ENCODE measurements around the gene HS3ST6. TPM values are rescaled to one million over a fixed set of nuclear protein-coding genes. Genes with fewer than 3 reads are reported as not detected.

The HS3ST6 gene
- total and polyA plus RNA-seq, 12 donors, result 0.07 to 0.11 TPM; not detected in 10

- no peak overlapping the region for H3K4me3 ChIP-seq
- H3K4me1 ChIP-seq (replicated peaks in 1 of 2), result peaks cover 0 to 8% of the 10 kb centered on the region in 2 donors
- peaks cover 63% of the 10 kb centered on the region for H3K27me3 ChIP-seq
- no peak for DNase-seq
- no peaks in the 10 kb centered on the region for H3K9me3 ChIP-seq (replicated peaks in 1 of 3)
- H3K36me3 ChIP-seq (replicated peaks in 1 of 2), result no peaks in the 10 kb centered on the region
- no peak overlapping the region for H3K27ac ChIP-seq
- intact Hi-C loops (cut with DNase I), result no loop called here
- WGBS, 4 donors, result 32 to 43% (median 35%) methylated on average over 5 to 30 of the region's 30 CpGs
- TF ChIP-seq POLR2A (IDR thresholded peaks at IDR 0.05) (no peak), CTCF (IDR thresholded peaks at IDR 0.05) (no peak)
Observed at GRCh38 chr16:1919327-1919998, 1.2 kb upstream of the HS3ST6 start.

GRCh38 chr16:1917665-1918350, 407 bp downstream of the HS3ST6 start:
- H3K4me3 ChIP-seq, result no peak overlapping the region
- intact Hi-C loops (cut with DNase I), result no loop called here
- no peaks in the 10 kb centered on the region for H3K4me1 ChIP-seq (replicated peaks in 1 of 2)
- no peak overlapping the region for H3K27ac ChIP-seq
- H3K27me3 ChIP-seq, result peaks cover 54% of the 10 kb centered on the region
- DNase-seq, result no peak
- no peak for TF ChIP-seq CTCF (IDR thresholded peaks at IDR 0.05)
- TF ChIP-seq POLR2A (IDR thresholded peaks at IDR 0.05), result no peak
- H3K9me3 ChIP-seq (replicated peaks in 1 of 3), result no peaks in the 10 kb centered on the region
- 0 to 2% (median 1%) methylated on average over 2 to 81 of the region's 81 CpGs for WGBS, 4 donors
- no peaks in the 10 kb centered on the region for H3K36me3 ChIP-seq (replicated peaks in 1 of 2)

- WGBS, 4 donors, result 2 to 6% (median 3%) methylated on average over 8 to 22 of the region's 22 CpGs
- Histone ChIP-seq H3K4me1 (replicated peaks in 1 of 2) (no peaks in the 10 kb centered on the region), H3K27ac (no peak overlapping the region), H3K4me3 (no peak overlapping the region), H3K27me3 (peaks cover 49% of the 10 kb centered on the region), H3K9me3 (replicated peaks in 1 of 3) (no peaks in the 10 kb centered on the region), H3K36me3 (replicated peaks in 1 of 2) (no peaks in the 10 kb centered on the region)
- DNase-seq, result no peak
- TF ChIP-seq CTCF (IDR thresholded peaks at IDR 0.05) (no peak), POLR2A (IDR thresholded peaks at IDR 0.05) (no peak)
- intact Hi-C loops (cut with DNase I), result no loop called here
Observed at GRCh38 chr16:1917056-1917664, 1.1 kb downstream of the HS3ST6 start.

GRCh38 chr16:1916640-1916990, 1.6 kb downstream of the HS3ST6 start:
- Histone ChIP-seq H3K4me3 (no peak overlapping the region), H3K9me3 (replicated peaks in 1 of 3) (no peaks in the 10 kb centered on the region), H3K4me1 (replicated peaks in 1 of 2) (no peaks in the 10 kb centered on the region), H3K27me3 (peaks cover 46% of the 10 kb centered on the region), H3K27ac (no peak overlapping the region), H3K36me3 (replicated peaks in 1 of 2) (no peaks in the 10 kb centered on the region)
- TF ChIP-seq POLR2A (IDR thresholded peaks at IDR 0.05), result no peak
- no peak for DNase-seq
- intact Hi-C loops (cut with DNase I), result no loop called here
- WGBS, 4 donors, result 0 to 21% (median 9%) methylated on average over 1 to 5 of the region's 5 CpGs
